ENCODE data around the gene NRCAM. TPM values are rescaled to one million over a fixed set of nuclear protein-coding genes. Genes with fewer than 3 reads are reported as not detected.

Gene NRCAM
- total and polyA plus RNA-seq, 4 donors = 0.17 to 3.2 (median 0.64) TPM

GRCh38 chr7:108406222-108406890, 49.9 kb downstream of the NRCAM start:
- Histone ChIP-seq H3K36me3 (ENCODE audit: control insufficient read depth in 4 of 4, insufficient read depth in 3 of 4, low read depth in 1 of 4, low read length in 3 of 4) (no peaks in the 10 kb centered on the region), H3K9me3 (ENCODE audit: control insufficient read depth in 4 of 4, low read length in 3 of 4) (no peaks in the 10 kb centered on the region), H3K27me3 (ENCODE audit: control insufficient read depth in 4 of 4, insufficient read depth in 4 of 4, low read length in 3 of 4) (no peaks in the 10 kb centered on the region), H3K4me1 (ENCODE audit: control insufficient read depth in 4 of 4, insufficient read depth in 4 of 4, low read length in 3 of 4) (peaks cover 0 to 7% (median 3%) of the 10 kb centered on the region in 4 donors), H3K4me3 (ENCODE audit: low read depth in 1 of 3, low read length in 3 of 3) (no peak overlapping the region), H3K9ac (ENCODE audit: low read depth in 1 of 2, low read length in 2 of 2) (no peak overlapping the region), H3K27ac (ENCODE audit: low read depth in 1 of 2, low read length in 2 of 2) (no peak overlapping the region)
- TF ChIP-seq GABPA (IDR thresholded peaks at IDR 0.05 in 1 of 2, conservative IDR thresholded peaks at IDR 0.05 in 1 of 2) (no peak), TAF1 (conservative IDR thresholded peaks at IDR 0.05) (no peak), ATF3 (IDR thresholded peaks at IDR 0.05) (peak; percentile 71), YY1 (IDR thresholded peaks at IDR 0.05) (peak; percentile 63), REST (IDR thresholded peaks at IDR 0.05) (no peak), ZBTB33 (IDR thresholded peaks at IDR 0.05) (peak; percentile 17), JUND (IDR thresholded peaks at IDR 0.05) (peak; percentile 20 to 32), NR2F2 (IDR thresholded peaks at IDR 0.05) (no peak), CTCF (IDR thresholded peaks at IDR 0.05; ENCODE audit: low read depth, low read length, missing input control) (no peak), EGR1 (IDR thresholded peaks at IDR 0.05; ENCODE audit: low read depth in 2 of 2) (no peak), HNF4G (IDR thresholded peaks at IDR 0.05) (peak; percentile 16), MAX (IDR thresholded peaks at IDR 0.05) (peak; percentile 46), RXRA (IDR thresholded peaks at IDR 0.05) (peak; percentile 64 to 79), FOXA2 (IDR thresholded peaks at IDR 0.05) (peak; percentile 24), SP1 (IDR thresholded peaks at IDR 0.05) (peak; percentile 81), FOXA1 (IDR thresholded peaks at IDR 0.05) (no peak), HNF4A (conservative IDR thresholded peaks at IDR 0.05) (peak; percentile 61 to 69), RAD21 (IDR thresholded peaks at IDR 0.05) (peak in 1 of 2 donors; percentile 7)
- DNase-seq (ENCODE audit: low spot score) = no peak
- WGBS = 87% methylated on average over 1 of the region's 1 CpG

Measured in liver (tissue), 9 donors.